HepG2 (cell line): ENCODE measurements around the gene VCAN. TPM values are rescaled to one million over a fixed set of nuclear protein-coding genes. Genes with fewer than 3 reads are reported as not detected.

Source experiments
- CCDC6 ChIP-seq: sonication (generic); formaldehyde crosslinking; IDR thresholded peaks from 2 replicates; pipeline ENCODE4 v1.8.1; 2022; ENCODE audit warnings: mild to moderate bottlenecking, missing genetic modification reagents, moderate library complexity
- CEBPB ChIP-seq: IDR thresholded peaks from 2 replicates; pipeline ENCODE4 v1.6.1; 2011; ENCODE audit warnings: low read depth, low read length, improper control_type of control experiment, borderline replicate concordance
- EP300 ChIP-seq, 3 experiments: sonication (generic) in 1 of 3; formaldehyde crosslinking in 1 of 3; IDR thresholded peaks; 2 replicates each; pipeline versions ENCODE4 v1.5.1 to v1.6.1; 2011 to 2020; ENCODE audit warnings: low read depth in 2 of 3, low read length in 2 of 3, borderline replicate concordance in 1 of 3, improper control_type of control experiment in 1 of 3, mild to moderate bottlenecking in 1 of 3, missing genetic modification reagents in 1 of 3, moderate library complexity in 1 of 3
- FOSL1 ChIP-seq: sonication (generic); formaldehyde crosslinking; IDR thresholded peaks from 2 replicates; pipeline ENCODE4 v1.9.0; 2021; ENCODE audit warnings: missing genetic modification reagents, borderline replicate concordance
- GPN1 ChIP-seq: sonication (generic); formaldehyde crosslinking; IDR thresholded peaks from 2 replicates; pipeline ENCODE4 v1.5.1; 2020; ENCODE audit warnings: missing genetic modification reagents, borderline replicate concordance
- JARID2 ChIP-seq: sonication (generic); formaldehyde crosslinking; IDR thresholded peaks from 2 replicates; pipeline ENCODE4 v1.8.1; 2023; ENCODE audit warnings: missing genetic modification reagents, inconsistent platforms; ENCODE audit not compliant: insufficient replicate concordance
- REL ChIP-seq: sonication (generic); formaldehyde crosslinking; conservative IDR thresholded peaks from 2 replicates; pipeline ENCODE4 v1.8.0; 2022; ENCODE audit warnings: mild to moderate bottlenecking, missing genetic modification reagents, moderate library complexity
- REPIN1 ChIP-seq: sonication (generic); formaldehyde crosslinking; IDR thresholded peaks from 2 replicates; pipeline ENCODE4 v1.8.0; 2022; ENCODE audit warnings: missing genetic modification reagents, low read depth, mild to moderate bottlenecking, borderline replicate concordance
- TOPORS ChIP-seq: sonication (generic); formaldehyde crosslinking; IDR thresholded peaks from 2 replicates; pipeline ENCODE4 v1.8.0; 2023; ENCODE audit warnings: mild to moderate bottlenecking, missing genetic modification reagents
- ZFY ChIP-seq: sonication (generic); formaldehyde crosslinking; IDR thresholded peaks from 2 replicates; pipeline ENCODE4 v1.4.0; 2020; ENCODE audit warnings: missing genetic modification reagents
- ZSCAN25 ChIP-seq: sonication (generic); formaldehyde crosslinking; IDR thresholded peaks from 2 replicates; pipeline ENCODE4 v1.8.0; 2022; ENCODE audit warnings: mild to moderate bottlenecking, missing genetic modification reagents
- polyA plus RNA-seq, 8 experiments: library from polyadenylated mRNA; depleted of rRNA in 3 of 8; stranded (reverse) in 7 of 8; unstranded in 1 of 8; fragments of >200 nt; fragmentation: Illumina TruSeq in 4 of 8; extraction: Trizol in 4 of 8; gene quantifications; 2 replicates each; pipeline versions ENCODE4 v1.2.1 to v1.2.3, GENCODE V29; 2011 to 2016; ENCODE audit warnings: low read depth in 4 of 8, missing spikeins in 1 of 8, mixed read lengths in 1 of 8; ENCODE audit not compliant: insufficient read depth in 1 of 8
- total RNA-seq, 5 experiments: library from RNA; depleted of rRNA; stranded (reverse); fragments of >200 nt; fragmentation: Illumina TruSeq; extraction: Trizol; gene quantifications; 2 replicates each; pipeline ENCODE4 v1.2.3, GENCODE V29; 2016; ENCODE audit warnings: low read depth in 1 of 5
- TF ChIP-seq, protein P1 (sequence below): sonication (generic); formaldehyde crosslinking; IDR thresholded peaks from one replicate; pipeline ENCODE4 v1.5.1; 2020; ENCODE audit warnings: mild to moderate bottlenecking, missing genetic modification reagents; ENCODE audit errors: not compliant biosample characterization
- TF ChIP-seq, protein P2 (sequence below): sonication (generic); formaldehyde crosslinking; IDR thresholded peaks from 2 replicates; pipeline ENCODE4 v1.5.0; 2020; ENCODE audit warnings: mild to moderate bottlenecking, low read depth, missing genetic modification reagents, borderline replicate concordance
- TF ChIP-seq, protein P3 (sequence below): sonication (generic); formaldehyde crosslinking; conservative IDR thresholded peaks from 2 replicates; pipeline ENCODE4 v1.4.0; 2020; ENCODE audit warnings: missing genetic modification reagents
- TF ChIP-seq, protein P4 (sequence below), 2 experiments: fragments of 450-650 bp in 1 of 2; sonication (generic) in 1 of 2; formaldehyde crosslinking; IDR thresholded peaks; 2 replicates each; pipeline versions ENCODE4 v1.5.0 to v1.8.0; 2020 to 2022; ENCODE audit warnings: mild to moderate bottlenecking in 1 of 2, missing genetic modification reagents in 1 of 2
- TF ChIP-seq, protein P5 (sequence below): sonication (generic); formaldehyde crosslinking; IDR thresholded peaks from 2 replicates; pipeline ENCODE4 v1.4.0; 2020; ENCODE audit warnings: missing genetic modification reagents

Gene VCAN
- total and polyA plus RNA-seq, 2 of the 13 experiments (the other 11 are each of a cell fraction or from before 2014, with no cell fraction given): 1.2 to 3.5 TPM

DNA sequence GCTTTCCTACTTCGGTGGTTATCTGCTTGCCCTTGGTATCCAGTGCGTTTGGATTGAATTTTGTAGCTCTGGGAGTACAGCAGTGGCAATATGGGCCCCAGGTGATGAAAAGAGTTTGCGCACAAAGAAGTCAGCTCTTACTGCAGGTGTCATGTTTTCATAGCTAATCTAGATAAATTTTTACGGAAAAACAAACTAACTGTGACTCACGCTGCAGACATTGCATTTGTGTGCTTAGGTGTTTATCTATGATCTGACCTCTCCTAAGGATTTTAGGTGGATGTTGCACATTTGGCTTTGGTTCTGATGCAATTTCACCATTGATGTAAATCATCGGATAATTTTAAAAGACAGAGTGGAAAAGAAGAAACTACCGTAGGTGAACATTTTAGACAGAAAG, 92.1 kb downstream of the VCAN start (continued):
- TF ChIP-seq, protein P1, sequence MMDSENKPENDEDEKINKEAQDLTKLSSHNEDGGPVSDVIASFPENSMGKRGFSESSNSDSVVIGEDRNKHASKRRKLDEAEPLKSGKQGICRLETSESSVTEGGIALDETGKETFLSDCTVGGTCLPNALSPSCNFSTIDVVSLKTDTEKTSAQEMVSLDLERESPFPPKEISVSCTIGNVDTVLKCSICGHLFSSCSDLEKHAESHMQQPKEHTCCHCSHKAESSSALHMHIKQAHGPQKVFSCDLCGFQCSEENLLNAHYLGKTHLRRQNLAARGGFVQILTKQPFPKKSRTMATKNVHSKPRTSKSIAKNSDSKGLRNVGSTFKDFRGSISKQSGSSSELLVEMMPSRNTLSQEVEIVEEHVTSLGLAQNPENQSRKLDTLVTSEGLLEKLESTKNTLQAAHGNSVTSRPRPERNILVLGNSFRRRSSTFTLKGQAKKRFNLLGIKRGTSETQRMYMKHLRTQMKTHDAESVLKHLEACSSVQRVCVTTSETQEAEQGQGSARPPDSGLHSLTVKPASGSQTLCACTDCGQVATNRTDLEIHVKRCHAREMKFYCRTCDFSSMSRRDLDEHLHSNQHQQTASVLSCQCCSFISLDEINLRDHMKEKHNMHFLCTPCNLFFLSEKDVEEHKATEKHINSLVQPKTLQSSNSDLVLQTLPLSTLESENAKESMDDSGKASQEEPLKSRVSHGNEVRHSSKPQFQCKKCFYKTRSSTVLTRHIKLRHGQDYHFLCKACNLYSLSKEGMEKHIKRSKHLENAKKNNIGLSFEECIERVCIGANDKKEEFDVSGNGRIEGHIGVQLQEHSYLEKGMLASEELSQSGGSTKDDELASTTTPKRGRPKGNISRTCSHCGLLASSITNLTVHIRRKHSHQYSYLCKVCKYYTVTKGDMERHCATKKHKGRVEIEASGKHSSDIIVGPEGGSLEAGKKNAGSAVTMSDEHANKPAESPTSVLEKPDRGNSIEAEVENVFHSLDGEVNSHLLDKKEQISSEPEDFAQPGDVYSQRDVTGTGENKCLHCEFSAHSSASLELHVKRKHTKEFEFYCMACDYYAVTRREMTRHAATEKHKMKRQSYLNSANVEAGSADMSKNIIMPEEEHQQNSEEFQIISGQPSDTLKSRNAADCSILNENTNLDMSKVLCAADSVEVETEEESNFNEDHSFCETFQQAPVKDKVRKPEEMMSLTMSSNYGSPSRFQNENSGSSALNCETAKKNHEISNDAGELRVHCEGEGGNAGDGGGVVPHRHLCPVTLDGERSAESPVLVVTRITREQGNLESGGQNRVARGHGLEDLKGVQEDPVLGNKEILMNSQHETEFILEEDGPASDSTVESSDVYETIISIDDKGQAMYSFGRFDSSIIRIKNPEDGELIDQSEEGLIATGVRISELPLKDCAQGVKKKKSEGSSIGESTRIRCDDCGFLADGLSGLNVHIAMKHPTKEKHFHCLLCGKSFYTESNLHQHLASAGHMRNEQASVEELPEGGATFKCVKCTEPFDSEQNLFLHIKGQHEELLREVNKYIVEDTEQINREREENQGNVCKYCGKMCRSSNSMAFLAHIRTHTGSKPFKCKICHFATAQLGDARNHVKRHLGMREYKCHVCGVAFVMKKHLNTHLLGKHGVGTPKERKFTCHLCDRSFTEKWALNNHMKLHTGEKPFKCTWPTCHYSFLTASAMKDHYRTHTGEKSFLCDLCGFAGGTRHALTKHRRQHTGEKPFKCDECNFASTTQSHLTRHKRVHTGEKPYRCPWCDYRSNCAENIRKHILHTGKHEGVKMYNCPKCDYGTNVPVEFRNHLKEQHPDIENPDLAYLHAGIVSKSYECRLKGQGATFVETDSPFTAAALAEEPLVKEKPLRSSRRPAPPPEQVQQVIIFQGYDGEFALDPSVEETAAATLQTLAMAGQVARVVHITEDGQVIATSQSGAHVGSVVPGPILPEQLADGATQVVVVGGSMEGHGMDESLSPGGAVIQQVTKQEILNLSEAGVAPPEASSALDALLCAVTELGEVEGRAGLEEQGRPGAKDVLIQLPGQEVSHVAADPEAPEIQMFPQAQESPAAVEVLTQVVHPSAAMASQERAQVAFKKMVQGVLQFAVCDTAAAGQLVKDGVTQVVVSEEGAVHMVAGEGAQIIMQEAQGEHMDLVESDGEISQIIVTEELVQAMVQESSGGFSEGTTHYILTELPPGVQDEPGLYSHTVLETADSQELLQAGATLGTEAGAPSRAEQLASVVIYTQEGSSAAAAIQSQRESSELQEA (CRISPR knock-in tag): no peak
- TF ChIP-seq, protein P2, sequence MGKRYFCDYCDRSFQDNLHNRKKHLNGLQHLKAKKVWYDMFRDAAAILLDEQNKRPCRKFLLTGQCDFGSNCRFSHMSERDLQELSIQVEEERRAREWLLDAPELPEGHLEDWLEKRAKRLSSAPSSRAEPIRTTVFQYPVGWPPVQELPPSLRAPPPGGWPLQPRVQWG (CRISPR knock-in tag): no peak
- TF ChIP-seq CEBPB (peak; percentile 95), EP300 (IDR thresholded peaks at IDR 0.05; ENCODE audit: low read depth in 2 of 2, low read length in 2 of 2) (peak; percentile 49 to 87; a peak in 3 of 4 replicates), EP300 (CRISPR knock-in tag; IDR thresholded peaks at IDR 0.05; ENCODE audit: borderline replicate concordance) (peak; percentile 77; the same call in 1 of the 2 replicates), ZFY (no peak), REPIN1 (no peak), FOSL1 (CRISPR knock-in tag) (peak; percentile 87), REL (CRISPR knock-in tag) (no peak), CCDC6 (CRISPR knock-in tag) (no peak), GPN1 (CRISPR knock-in tag) (no peak), JARID2 (CRISPR knock-in tag) (no peak), ZSCAN25 (CRISPR knock-in tag) (no peak), TOPORS (no peak)
- TF ChIP-seq, protein P3, sequence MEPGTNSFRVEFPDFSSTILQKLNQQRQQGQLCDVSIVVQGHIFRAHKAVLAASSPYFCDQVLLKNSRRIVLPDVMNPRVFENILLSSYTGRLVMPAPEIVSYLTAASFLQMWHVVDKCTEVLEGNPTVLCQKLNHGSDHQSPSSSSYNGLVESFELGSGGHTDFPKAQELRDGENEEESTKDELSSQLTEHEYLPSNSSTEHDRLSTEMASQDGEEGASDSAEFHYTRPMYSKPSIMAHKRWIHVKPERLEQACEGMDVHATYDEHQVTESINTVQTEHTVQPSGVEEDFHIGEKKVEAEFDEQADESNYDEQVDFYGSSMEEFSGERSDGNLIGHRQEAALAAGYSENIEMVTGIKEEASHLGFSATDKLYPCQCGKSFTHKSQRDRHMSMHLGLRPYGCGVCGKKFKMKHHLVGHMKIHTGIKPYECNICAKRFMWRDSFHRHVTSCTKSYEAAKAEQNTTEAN (CRISPR knock-in tag): no peak
- TF ChIP-seq, protein P4, sequence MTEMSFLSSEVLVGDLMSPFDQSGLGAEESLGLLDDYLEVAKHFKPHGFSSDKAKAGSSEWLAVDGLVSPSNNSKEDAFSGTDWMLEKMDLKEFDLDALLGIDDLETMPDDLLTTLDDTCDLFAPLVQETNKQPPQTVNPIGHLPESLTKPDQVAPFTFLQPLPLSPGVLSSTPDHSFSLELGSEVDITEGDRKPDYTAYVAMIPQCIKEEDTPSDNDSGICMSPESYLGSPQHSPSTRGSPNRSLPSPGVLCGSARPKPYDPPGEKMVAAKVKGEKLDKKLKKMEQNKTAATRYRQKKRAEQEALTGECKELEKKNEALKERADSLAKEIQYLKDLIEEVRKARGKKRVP (CRISPR knock-in tag; IDR thresholded peaks at IDR 0.05): peak in 1 of 2 experiments; percentile 98; a peak in 2 of 4 replicates
- TF ChIP-seq, protein P5, sequence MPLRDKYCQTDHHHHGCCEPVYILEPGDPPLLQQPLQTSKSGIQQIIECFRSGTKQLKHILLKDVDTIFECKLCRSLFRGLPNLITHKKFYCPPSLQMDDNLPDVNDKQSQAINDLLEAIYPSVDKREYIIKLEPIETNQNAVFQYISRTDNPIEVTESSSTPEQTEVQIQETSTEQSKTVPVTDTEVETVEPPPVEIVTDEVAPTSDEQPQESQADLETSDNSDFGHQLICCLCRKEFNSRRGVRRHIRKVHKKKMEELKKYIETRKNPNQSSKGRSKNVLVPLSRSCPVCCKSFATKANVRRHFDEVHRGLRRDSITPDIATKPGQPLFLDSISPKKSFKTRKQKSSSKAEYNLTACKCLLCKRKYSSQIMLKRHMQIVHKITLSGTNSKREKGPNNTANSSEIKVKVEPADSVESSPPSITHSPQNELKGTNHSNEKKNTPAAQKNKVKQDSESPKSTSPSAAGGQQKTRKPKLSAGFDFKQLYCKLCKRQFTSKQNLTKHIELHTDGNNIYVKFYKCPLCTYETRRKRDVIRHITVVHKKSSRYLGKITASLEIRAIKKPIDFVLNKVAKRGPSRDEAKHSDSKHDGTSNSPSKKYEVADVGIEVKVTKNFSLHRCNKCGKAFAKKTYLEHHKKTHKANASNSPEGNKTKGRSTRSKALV (CRISPR knock-in tag): no peak; the same call in 1 of the 2 replicates
